Measurements from ENCODE around the gene TTC9B. TPM values are rescaled to one million over a fixed set of nuclear protein-coding genes. Genes with fewer than 3 reads are reported as not detected.

The TTC9B gene
- total and polyA plus RNA-seq, 2 of the 4 experiments (the other 2 are of a cell fraction): not detected

GRCh38 chr19:40229484-40229883 is 11.3 kb upstream of the TTC9B start:
- Histone ChIP-seq H3K36me3 (ENCODE audit: control insufficient read depth, insufficient read depth, low read length) (peaks cover 7% of the 10 kb centered on the region; the same call in 1 of the 2 replicates), H2AK9ac (replicated peaks; ENCODE audit: low read depth, low read length, poor library complexity) (no peak overlapping the region), H3K9me1 (ENCODE audit: insufficient read depth, low read length) (peaks cover 18% of the 10 kb centered on the region), H3K79me1 (ENCODE audit: low read depth in 1 of 2, low read length in 2 of 2) (0 out of 4 replicates have a peak, but pooled peaks cover 4 to 7% of the 10 kb centered on the region in 2 experiments), H4K20me1 (ENCODE audit: insufficient read depth, low read length) (no peaks in the 10 kb centered on the region), H2AFZ (replicated peaks; ENCODE audit: low read length, poor library complexity) (no peak overlapping the region), H3K4me1 (ENCODE audit: control insufficient read depth, insufficient read depth, low read length) (peaks cover 16% of the 10 kb centered on the region), H3K4ac (ENCODE audit: low read depth, low read length) (no peak overlapping the region; the same call in 1 of the 2 replicates), H3K27me3 (ENCODE audit: control insufficient read depth, insufficient read depth, low read length) (no peaks in the 10 kb centered on the region), H3K27ac (ENCODE audit: insufficient read depth, low read length) (no peak overlapping the region), H4K91ac (ENCODE audit: insufficient read depth, low read depth, low read length) (no peak overlapping the region), H3K9me3 (ENCODE audit: control insufficient read depth, insufficient read depth, low read length) (no peaks in the 10 kb centered on the region), H3K18ac (ENCODE audit: low read depth, low read length) (no peak overlapping the region), H2BK20ac (ENCODE audit: low read depth, low read length) (no peak overlapping the region), H4K5ac (ENCODE audit: low read depth, low read length) (no peak overlapping the region), H3K4me3 (ENCODE audit: insufficient read depth, low read depth, low read length) (no peak overlapping the region), H3K14ac (replicated peaks; ENCODE audit: low read depth, low read length) (no peak overlapping the region), H2BK15ac (ENCODE audit: low read depth, low read length) (no peak overlapping the region), H2BK5ac (ENCODE audit: low read depth, low read length, poor library complexity, severe bottlenecking) (no peak overlapping the region), H2AK5ac (ENCODE audit: low read depth, low read length) (no peak overlapping the region), H3K56ac (ENCODE audit: extremely low read depth, insufficient read depth, low read length) (no peak overlapping the region), H3K4me2 (ENCODE audit: low read depth, low read length) (no peak overlapping the region), H2BK120ac (ENCODE audit: low read depth, low read length) (no peak overlapping the region), H3K9ac (ENCODE audit: low read depth, low read length) (no peak overlapping the region), H3K23ac (ENCODE audit: low read depth, low read length) (no peak overlapping the region), H4K8ac (ENCODE audit: low read depth in 2 of 2, low read length in 2 of 2) (no peak overlapping the region)
- ChIA-PET CTCF (no interaction called here), POLR2A (ENCODE audit: unreplicated experiment) (no interaction called here)
- dilution Hi-C loops (cut with HindIII; ENCODE audit: low sequenced_read_pairs, unreplicated experiment) (no loop called here), intact Hi-C loops (cut with micrococcal nuclease) (no loop called here), in situ Hi-C loops (cut with MboI; ENCODE audit: low sequenced_read_pairs) (no loop called here)
- TF ChIP-seq MAZ (IDR thresholded peaks at IDR 0.05; ENCODE audit: borderline replicate concordance, low read depth, low read length) (0 out of 2 replicates have a peak, but pooled peaks have one; percentile 11), POLR2A (IDR thresholded peaks at IDR 0.05; ENCODE audit: low read depth, low read length) (no peak), ELK1 (IDR thresholded peaks at IDR 0.05; ENCODE audit: borderline replicate concordance, low read depth, low read length) (no peak)
- BruUV-seq (replicated peaks): no TSS peak
- DNase-seq (peak; percentile 59), ATAC-seq (ENCODE audit: low read depth) (no peak)
- no CpG with 5 or more reads among the region's 3 CpGs for WGBS, 2 experiments (ENCODE audit: extremely low coverage in 2 of 2, insufficient read length in 1 of 2)
